Measurements from ENCODE around the gene NT5DC2. TPM values are rescaled to one million over a fixed set of nuclear protein-coding genes. Genes with fewer than 3 reads are reported as not detected.

NT5DC2 gene
- total and polyA plus RNA-seq, 2 of the 8 experiments (the other 6 are each of a cell fraction or from before 2014, with no cell fraction given), result 331 to 477 TPM

DNA sequence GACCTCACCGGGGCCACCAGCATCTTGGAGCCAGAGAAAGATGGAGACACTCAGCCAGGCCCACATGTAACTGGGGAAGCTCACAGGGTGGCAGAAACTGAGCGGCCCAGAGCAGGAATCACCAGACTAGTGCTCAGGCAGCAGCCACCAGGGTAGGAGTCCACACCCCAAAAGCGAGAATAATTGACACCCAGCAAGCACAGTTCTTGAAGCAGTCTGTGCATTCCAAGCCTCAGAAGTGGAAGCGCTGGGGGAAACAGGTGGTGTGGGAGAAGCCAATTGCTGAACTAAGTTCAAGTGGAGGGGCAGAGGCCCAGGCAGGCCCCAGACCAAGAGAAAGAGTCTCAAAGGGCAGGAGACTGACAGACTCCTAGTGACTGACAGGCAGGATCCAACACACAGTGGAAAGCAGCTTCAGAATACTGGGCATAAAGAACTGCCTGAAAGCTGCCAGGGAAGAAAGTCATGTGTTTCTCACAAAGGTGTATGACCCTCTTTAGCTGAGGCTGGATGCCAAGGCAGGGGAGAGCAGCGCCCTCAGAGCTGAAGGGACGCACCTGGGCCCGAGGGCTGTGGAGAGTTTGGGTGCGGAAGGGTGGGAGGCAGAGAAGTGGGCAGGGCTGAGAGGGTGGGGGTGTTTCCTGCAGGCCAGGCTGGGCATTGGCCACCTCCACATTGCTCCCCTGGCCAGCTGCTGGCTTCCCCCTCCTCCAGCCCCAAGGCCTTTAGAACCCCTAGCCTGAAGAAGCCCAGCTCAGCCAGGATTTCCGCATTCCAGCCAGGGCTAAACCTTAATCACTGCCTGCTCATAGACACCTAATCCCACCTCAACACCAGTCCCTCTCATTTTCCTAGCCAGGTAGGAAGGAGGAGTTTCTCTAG lies 7.7 kb downstream of the NT5DC2 start (continued):
- TF ChIP-seq, protein P1, sequence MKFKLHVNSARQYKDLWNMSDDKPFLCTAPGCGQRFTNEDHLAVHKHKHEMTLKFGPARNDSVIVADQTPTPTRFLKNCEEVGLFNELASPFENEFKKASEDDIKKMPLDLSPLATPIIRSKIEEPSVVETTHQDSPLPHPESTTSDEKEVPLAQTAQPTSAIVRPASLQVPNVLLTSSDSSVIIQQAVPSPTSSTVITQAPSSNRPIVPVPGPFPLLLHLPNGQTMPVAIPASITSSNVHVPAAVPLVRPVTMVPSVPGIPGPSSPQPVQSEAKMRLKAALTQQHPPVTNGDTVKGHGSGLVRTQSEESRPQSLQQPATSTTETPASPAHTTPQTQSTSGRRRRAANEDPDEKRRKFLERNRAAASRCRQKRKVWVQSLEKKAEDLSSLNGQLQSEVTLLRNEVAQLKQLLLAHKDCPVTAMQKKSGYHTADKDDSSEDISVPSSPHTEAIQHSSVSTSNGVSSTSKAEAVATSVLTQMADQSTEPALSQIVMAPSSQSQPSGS (IDR thresholded peaks at IDR 0.05; ENCODE audit: low read length), result no peak
- no peak for TF ChIP-seq BRCA1 (IDR thresholded peaks at IDR 0.05; ENCODE audit: low read depth, low read length)
- no peak for TF ChIP-seq POU5F1 (IDR thresholded peaks at IDR 0.05; ENCODE audit: low read depth, low read length)
- TF ChIP-seq RBBP5 (IDR thresholded peaks at IDR 0.05; ENCODE audit: borderline replicate concordance, low read depth, low read length), result no peak
- TF ChIP-seq JUND (IDR thresholded peaks at IDR 0.05; ENCODE audit: low read length), result no peak
- TF ChIP-seq HDAC2 (IDR thresholded peaks at IDR 0.05; ENCODE audit: borderline replicate concordance in 1 of 2, low read depth in 2 of 2, low read length in 2 of 2), result no peak
- TF ChIP-seq SUZ12 (IDR thresholded peaks at IDR 0.05; ENCODE audit: low read length), result no peak
- no peak for TF ChIP-seq ASH2L (IDR thresholded peaks at IDR 0.05; ENCODE audit: low read length)
- no peak for TF ChIP-seq BACH1 (IDR thresholded peaks at IDR 0.05; ENCODE audit: low read length)
